ENCODE data around the gene COMMD6.

The COMMD6 gene

GRCh38 chr13:75530549-75530961 lies 7.1 kb downstream of the COMMD6 start:
- DNase-seq (ENCODE audit: low spot score) = no peak

GRCh38 chr13:75521956-75522355 lies 15.7 kb downstream of the COMMD6 start:
- DNase-seq (ENCODE audit: low spot score) = no peak

- DNase-seq (ENCODE audit: low spot score) = no peak
Observed at GRCh38 chr13:75518439-75519088, 19.1 kb downstream of the COMMD6 start.

- no peak for DNase-seq (ENCODE audit: low spot score)
Observed at GRCh38 chr13:75514080-75514995, 23.3 kb downstream of the COMMD6 start.

- DNase-seq (ENCODE audit: low spot score) = no peak
Observed at GRCh38 chr13:75513271-75513670, 24.4 kb downstream of the COMMD6 start.

- DNase-seq (ENCODE audit: low spot score) = peak; percentile 33
Observed at GRCh38 chr13:75512253-75512652, 25.4 kb downstream of the COMMD6 start.

GRCh38 chr13:75511051-75511625 lies 26.5 kb downstream of the COMMD6 start:
- DNase-seq (ENCODE audit: low spot score) = no peak

GRCh38 chr13:75508002-75508548 lies 29.6 kb downstream of the COMMD6 start:
- no peak for DNase-seq (ENCODE audit: low spot score)

- no peak for DNase-seq (ENCODE audit: low spot score)
Observed at GRCh38 chr13:75507027-75508001, 30.3 kb downstream of the COMMD6 start.

- DNase-seq (ENCODE audit: low spot score) = no peak
Observed at GRCh38 chr13:75506018-75506417, 31.6 kb downstream of the COMMD6 start.

- DNase-seq (ENCODE audit: low spot score) = no peak
Observed at GRCh38 chr13:75505327-75505726, 32.3 kb downstream of the COMMD6 start.

GRCh38 chr13:75495938-75496337 lies 41.7 kb downstream of the COMMD6 start:
- DNase-seq (ENCODE audit: low spot score) = no peak

GRCh38 chr13:75494491-75494890 lies 43.1 kb downstream of the COMMD6 start:
- no peak for DNase-seq (ENCODE audit: low spot score)

GRCh38 chr13:75493156-75493555 lies 44.5 kb downstream of the COMMD6 start:
- no peak for DNase-seq (ENCODE audit: low spot score)

GRCh38 chr13:75492389-75492788 lies 45.3 kb downstream of the COMMD6 start:
- no peak for DNase-seq (ENCODE audit: low spot score)

GRCh38 chr13:75491376-75491775 lies 46.3 kb downstream of the COMMD6 start:
- DNase-seq (ENCODE audit: low spot score) = no peak

GRCh38 chr13:75489502-75490263 lies 48.0 kb downstream of the COMMD6 start:
- no peak for DNase-seq (ENCODE audit: low spot score)

GRCh38 chr13:75486146-75487062 lies 51.2 kb downstream of the COMMD6 start:
- no peak for DNase-seq (ENCODE audit: low spot score)
